ENCODE results near the gene ARHGAP18.

- no peak for TF ChIP-seq SMC3 (IDR thresholded peaks at IDR 0.05; ENCODE audit: low read depth, low read length)
- no peak for TF ChIP-seq CTCF (IDR thresholded peaks at IDR 0.05)
- TF ChIP-seq EZH2phosphoT487 (IDR thresholded peaks at IDR 0.05; ENCODE audit: borderline replicate concordance, low read depth): no peak
- TF ChIP-seq CHD2 (IDR thresholded peaks at IDR 0.05; ENCODE audit: low read length, partially characterized antibody): no peak
- no peak for TF ChIP-seq NRF1 (IDR thresholded peaks at IDR 0.05; ENCODE audit: low read depth, low read length)
- TF ChIP-seq GABPA (IDR thresholded peaks at IDR 0.05; ENCODE audit: low read depth): no peak
- TF ChIP-seq NFIC (IDR thresholded peaks at IDR 0.05; ENCODE audit: borderline replicate concordance): no peak
Measured at GRCh38 chr6:129568015-129568414, 142.0 kb downstream of the ARHGAP18 start.

Measured in SK-N-SH (cell line).